GM23338 (cell line): Measurements from ENCODE around the gene SELENOF. TPM values are rescaled to one million over a fixed set of nuclear protein-coding genes. Genes with fewer than 3 reads are reported as not detected.

Source experiments
- ATAC-seq: fragments of 200-7000 bp; cut with Tn5 transposase; 3 replicates; pipeline ENCODE4 v1.9.1; 2020
- DNase-seq: peaks from one replicate; pipeline ENCODE4 v3.0.0-alpha.2; 2015; ENCODE audit warnings: low spot score
- H2AFZ ChIP-seq: fragments of 200-600 bp; sonication (generic); 2 replicates; pipeline ENCODE4 v1.8.0; 2016; ENCODE audit warnings: antibody characterized with exemption, mild to moderate bottlenecking, moderate library complexity
- H3F3A ChIP-seq: fragments of 200-600 bp; sonication (generic); replicated peaks from 2 replicates; pipeline ENCODE4 v1.8.0; 2017; ENCODE audit warnings: antibody characterized with exemption, mixed run types, low read depth
- H3K27ac ChIP-seq: fragments of 200-600 bp; sonication (generic); 2 replicates; pipeline ENCODE4 v1.6.1; 2016; ENCODE audit warnings: low read depth
- H3K27me3 ChIP-seq: fragments of 200-600 bp; sonication (generic); 2 replicates; pipeline ENCODE4 v1.8.0; 2016; ENCODE audit warnings: mild to moderate bottlenecking, mixed run types, moderate library complexity; ENCODE audit not compliant: insufficient read depth
- H3K36me3 ChIP-seq: fragments of 200-600 bp; sonication (generic); 2 replicates; pipeline ENCODE4 v1.8.0; 2016; ENCODE audit warnings: mild to moderate bottlenecking; ENCODE audit not compliant: insufficient read depth
- H3K4me1 ChIP-seq: fragments of 200-600 bp; sonication (generic); 2 replicates; pipeline ENCODE4 v1.8.0; 2016; ENCODE audit warnings: mild to moderate bottlenecking, moderate library complexity; ENCODE audit not compliant: insufficient read depth
- H3K4me2 ChIP-seq: fragments of 200-600 bp; sonication (generic); 2 replicates; pipeline ENCODE4 v1.7.1; 2017; ENCODE audit warnings: mixed run types
- H3K4me3 ChIP-seq: fragments of 200-600 bp; sonication (generic); 2 replicates; pipeline ENCODE4 v1.6.1; 2016; ENCODE audit warnings: mixed run types
- H3K79me2 ChIP-seq: fragments of 200-600 bp; sonication (generic); replicated peaks from 2 replicates; pipeline ENCODE4 v1.8.0; 2017; ENCODE audit warnings: mild to moderate bottlenecking; ENCODE audit not compliant: insufficient read depth
- H3K9me2 ChIP-seq: fragments of 200-600 bp; sonication (generic); 2 replicates; pipeline ENCODE4 v1.8.0; 2017; ENCODE audit not compliant: insufficient read depth
- H4K20me1 ChIP-seq: fragments of 200-600 bp; sonication (generic); replicated peaks from 2 replicates; pipeline ENCODE4 v1.8.0; 2017; ENCODE audit warnings: mild to moderate bottlenecking; ENCODE audit not compliant: insufficient read depth
- H3K27ac Mint-ChIP-seq: 2 replicates; pipeline ENCODE4 v1.8.0; 2020; ENCODE audit warnings: inconsistent platforms, mild to moderate bottlenecking, moderate library complexity, mixed read lengths
- H3K27me3 Mint-ChIP-seq: 3 replicates; pipeline ENCODE4 v1.8.0; 2022; ENCODE audit warnings: low read depth, mild to moderate bottlenecking, moderate library complexity, mixed read lengths, inconsistent platforms; ENCODE audit not compliant: insufficient read depth, poor library complexity
- H3K36me3 Mint-ChIP-seq: 3 replicates; pipeline ENCODE4 v1.8.0; 2021; ENCODE audit warnings: low read depth, mild to moderate bottlenecking, inconsistent platforms, moderate library complexity, mixed read lengths
- H3K4me1 Mint-ChIP-seq: 3 replicates; pipeline ENCODE4 v1.8.0; 2020; ENCODE audit warnings: mild to moderate bottlenecking, inconsistent platforms, mixed read lengths
- H3K4me3 Mint-ChIP-seq: 3 replicates; pipeline ENCODE4 v1.8.0; 2021; ENCODE audit warnings: moderate library complexity, mild to moderate bottlenecking, inconsistent platforms, mixed read lengths
- H3K9me3 Mint-ChIP-seq: 3 replicates; pipeline ENCODE4 v1.8.0; 2020; ENCODE audit warnings: moderate library complexity, mild to moderate bottlenecking, inconsistent platforms, mixed read lengths
- CREB1 ChIP-seq: fragments of 250-450 bp; sonication (Bioruptor Pico); IDR thresholded peaks from 2 replicates; pipeline ENCODE4 v1.5.0; 2020; ENCODE audit warnings: low read depth, mild to moderate bottlenecking, moderate library complexity
- EZH2 ChIP-seq: fragments of 200-600 bp; sonication (generic); IDR thresholded peaks from one replicate; pipeline ENCODE4 v1.8.0; 2017; ENCODE audit warnings: antibody characterized with exemption, mild to moderate bottlenecking, low read depth; ENCODE audit not compliant: unreplicated experiment
- JUNB ChIP-seq: IDR thresholded peaks from one replicate; pipeline ENCODE4 v1.6.1; 2016; ENCODE audit warnings: antibody characterized with exemption; ENCODE audit not compliant: unreplicated experiment
- NANOG ChIP-seq: IDR thresholded peaks from 2 replicates; pipeline ENCODE4 v1.6.1; 2016; ENCODE audit warnings: antibody characterized with exemption, borderline replicate concordance
- STAT1 ChIP-seq: IDR thresholded peaks from one replicate; pipeline ENCODE4 v1.6.1; 2016; ENCODE audit warnings: antibody characterized with exemption; ENCODE audit not compliant: unreplicated experiment
- ZNF331 ChIP-seq: fragments of 250-450 bp; sonication (Bioruptor Pico); IDR thresholded peaks from 2 replicates; pipeline ENCODE4 v1.5.0; 2020; ENCODE audit warnings: low read depth, mild to moderate bottlenecking, moderate library complexity
- polyA plus RNA-seq: library from polyadenylated mRNA; unstranded; fragments of >200 nt; fragmentation: Nextera tagmentation; extraction: Ambion mirVana; gene quantifications from 2 replicates; pipeline ENCODE4 v1.2.1, GENCODE V29; 2016
- total RNA-seq: library from RNA; depleted of rRNA; stranded (reverse); fragments of >200 nt; shearing (Covaris generic); gene quantifications from 2 replicates; pipeline ENCODE4 v1.2.3, GENCODE V29; 2014
- TF ChIP-seq, protein P1 (sequence below), 2 experiments: fragments of 200-600 bp in 1 of 2; sonication (generic) in 1 of 2; conservative IDR thresholded peaks; 2 replicates each; pipeline versions ENCODE4 v1.5.1 to v1.6.1; 2016 to 2017; ENCODE audit warnings: antibody characterized with exemption in 2 of 2, low read depth in 2 of 2, mild to moderate bottlenecking in 2 of 2, moderate library complexity in 1 of 2
- TF ChIP-seq, protein P2 (sequence below): fragments of 250-450 bp; sonication (Bioruptor Pico); IDR thresholded peaks from 2 replicates; pipeline ENCODE4 v1.5.0; 2020; ENCODE audit warnings: mild to moderate bottlenecking, moderate library complexity

Gene SELENOF
- total and polyA plus RNA-seq, 2 experiments from 2014 or later: 113 to 142 TPM

DNA sequence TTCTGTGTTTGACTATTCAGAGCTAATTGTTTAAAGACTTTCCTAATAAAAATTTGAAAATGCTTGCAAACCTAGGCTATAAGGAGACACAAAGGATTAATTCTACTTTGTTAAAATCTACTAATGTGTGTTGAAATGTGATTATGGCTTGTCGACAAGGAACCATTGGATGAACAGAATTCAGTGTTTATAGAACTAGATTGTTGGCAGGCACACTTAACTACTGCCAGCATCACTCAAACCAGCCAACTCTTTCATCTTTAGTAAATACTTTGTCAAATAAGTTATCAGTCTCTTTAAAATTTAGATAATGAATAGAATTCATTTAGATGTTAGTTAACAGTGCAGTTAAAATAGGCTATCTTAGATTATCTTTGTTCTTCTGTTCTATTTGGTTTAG lies 28.1 kb upstream of the SELENOF start:
- DNase-seq (no peak), ATAC-seq (no peak)
- Mint-ChIP-seq H3K27me3 (no peaks in the 10 kb centered on the region), H3K9me3 (no peaks in the 10 kb centered on the region), H3K4me1 (peaks cover 21% of the 10 kb centered on the region), H3K4me3 (no peak overlapping the region), H3K36me3 (no peaks in the 10 kb centered on the region), H3K27ac (no peak overlapping the region)
- no peaks in the 10 kb centered on the region for H3K27me3 ChIP-seq
- no peaks in the 10 kb centered on the region for H3F3A ChIP-seq
- no peak overlapping the region for H3K4me3 ChIP-seq
- no peak for TF ChIP-seq EZH2
- TF ChIP-seq JUNB: no peak
- no peak for TF ChIP-seq NANOG
- no peak for TF ChIP-seq CREB1
- no peak for TF ChIP-seq ZNF331 (CRISPR knock-in tag)
- TF ChIP-seq, protein P1, sequence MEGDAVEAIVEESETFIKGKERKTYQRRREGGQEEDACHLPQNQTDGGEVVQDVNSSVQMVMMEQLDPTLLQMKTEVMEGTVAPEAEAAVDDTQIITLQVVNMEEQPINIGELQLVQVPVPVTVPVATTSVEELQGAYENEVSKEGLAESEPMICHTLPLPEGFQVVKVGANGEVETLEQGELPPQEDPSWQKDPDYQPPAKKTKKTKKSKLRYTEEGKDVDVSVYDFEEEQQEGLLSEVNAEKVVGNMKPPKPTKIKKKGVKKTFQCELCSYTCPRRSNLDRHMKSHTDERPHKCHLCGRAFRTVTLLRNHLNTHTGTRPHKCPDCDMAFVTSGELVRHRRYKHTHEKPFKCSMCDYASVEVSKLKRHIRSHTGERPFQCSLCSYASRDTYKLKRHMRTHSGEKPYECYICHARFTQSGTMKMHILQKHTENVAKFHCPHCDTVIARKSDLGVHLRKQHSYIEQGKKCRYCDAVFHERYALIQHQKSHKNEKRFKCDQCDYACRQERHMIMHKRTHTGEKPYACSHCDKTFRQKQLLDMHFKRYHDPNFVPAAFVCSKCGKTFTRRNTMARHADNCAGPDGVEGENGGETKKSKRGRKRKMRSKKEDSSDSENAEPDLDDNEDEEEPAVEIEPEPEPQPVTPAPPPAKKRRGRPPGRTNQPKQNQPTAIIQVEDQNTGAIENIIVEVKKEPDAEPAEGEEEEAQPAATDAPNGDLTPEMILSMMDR (conservative IDR thresholded peaks at IDR 0.05; ENCODE audit: low read depth in 2 of 2): no peak
- no peak for TF ChIP-seq STAT1
- TF ChIP-seq, protein P2, sequence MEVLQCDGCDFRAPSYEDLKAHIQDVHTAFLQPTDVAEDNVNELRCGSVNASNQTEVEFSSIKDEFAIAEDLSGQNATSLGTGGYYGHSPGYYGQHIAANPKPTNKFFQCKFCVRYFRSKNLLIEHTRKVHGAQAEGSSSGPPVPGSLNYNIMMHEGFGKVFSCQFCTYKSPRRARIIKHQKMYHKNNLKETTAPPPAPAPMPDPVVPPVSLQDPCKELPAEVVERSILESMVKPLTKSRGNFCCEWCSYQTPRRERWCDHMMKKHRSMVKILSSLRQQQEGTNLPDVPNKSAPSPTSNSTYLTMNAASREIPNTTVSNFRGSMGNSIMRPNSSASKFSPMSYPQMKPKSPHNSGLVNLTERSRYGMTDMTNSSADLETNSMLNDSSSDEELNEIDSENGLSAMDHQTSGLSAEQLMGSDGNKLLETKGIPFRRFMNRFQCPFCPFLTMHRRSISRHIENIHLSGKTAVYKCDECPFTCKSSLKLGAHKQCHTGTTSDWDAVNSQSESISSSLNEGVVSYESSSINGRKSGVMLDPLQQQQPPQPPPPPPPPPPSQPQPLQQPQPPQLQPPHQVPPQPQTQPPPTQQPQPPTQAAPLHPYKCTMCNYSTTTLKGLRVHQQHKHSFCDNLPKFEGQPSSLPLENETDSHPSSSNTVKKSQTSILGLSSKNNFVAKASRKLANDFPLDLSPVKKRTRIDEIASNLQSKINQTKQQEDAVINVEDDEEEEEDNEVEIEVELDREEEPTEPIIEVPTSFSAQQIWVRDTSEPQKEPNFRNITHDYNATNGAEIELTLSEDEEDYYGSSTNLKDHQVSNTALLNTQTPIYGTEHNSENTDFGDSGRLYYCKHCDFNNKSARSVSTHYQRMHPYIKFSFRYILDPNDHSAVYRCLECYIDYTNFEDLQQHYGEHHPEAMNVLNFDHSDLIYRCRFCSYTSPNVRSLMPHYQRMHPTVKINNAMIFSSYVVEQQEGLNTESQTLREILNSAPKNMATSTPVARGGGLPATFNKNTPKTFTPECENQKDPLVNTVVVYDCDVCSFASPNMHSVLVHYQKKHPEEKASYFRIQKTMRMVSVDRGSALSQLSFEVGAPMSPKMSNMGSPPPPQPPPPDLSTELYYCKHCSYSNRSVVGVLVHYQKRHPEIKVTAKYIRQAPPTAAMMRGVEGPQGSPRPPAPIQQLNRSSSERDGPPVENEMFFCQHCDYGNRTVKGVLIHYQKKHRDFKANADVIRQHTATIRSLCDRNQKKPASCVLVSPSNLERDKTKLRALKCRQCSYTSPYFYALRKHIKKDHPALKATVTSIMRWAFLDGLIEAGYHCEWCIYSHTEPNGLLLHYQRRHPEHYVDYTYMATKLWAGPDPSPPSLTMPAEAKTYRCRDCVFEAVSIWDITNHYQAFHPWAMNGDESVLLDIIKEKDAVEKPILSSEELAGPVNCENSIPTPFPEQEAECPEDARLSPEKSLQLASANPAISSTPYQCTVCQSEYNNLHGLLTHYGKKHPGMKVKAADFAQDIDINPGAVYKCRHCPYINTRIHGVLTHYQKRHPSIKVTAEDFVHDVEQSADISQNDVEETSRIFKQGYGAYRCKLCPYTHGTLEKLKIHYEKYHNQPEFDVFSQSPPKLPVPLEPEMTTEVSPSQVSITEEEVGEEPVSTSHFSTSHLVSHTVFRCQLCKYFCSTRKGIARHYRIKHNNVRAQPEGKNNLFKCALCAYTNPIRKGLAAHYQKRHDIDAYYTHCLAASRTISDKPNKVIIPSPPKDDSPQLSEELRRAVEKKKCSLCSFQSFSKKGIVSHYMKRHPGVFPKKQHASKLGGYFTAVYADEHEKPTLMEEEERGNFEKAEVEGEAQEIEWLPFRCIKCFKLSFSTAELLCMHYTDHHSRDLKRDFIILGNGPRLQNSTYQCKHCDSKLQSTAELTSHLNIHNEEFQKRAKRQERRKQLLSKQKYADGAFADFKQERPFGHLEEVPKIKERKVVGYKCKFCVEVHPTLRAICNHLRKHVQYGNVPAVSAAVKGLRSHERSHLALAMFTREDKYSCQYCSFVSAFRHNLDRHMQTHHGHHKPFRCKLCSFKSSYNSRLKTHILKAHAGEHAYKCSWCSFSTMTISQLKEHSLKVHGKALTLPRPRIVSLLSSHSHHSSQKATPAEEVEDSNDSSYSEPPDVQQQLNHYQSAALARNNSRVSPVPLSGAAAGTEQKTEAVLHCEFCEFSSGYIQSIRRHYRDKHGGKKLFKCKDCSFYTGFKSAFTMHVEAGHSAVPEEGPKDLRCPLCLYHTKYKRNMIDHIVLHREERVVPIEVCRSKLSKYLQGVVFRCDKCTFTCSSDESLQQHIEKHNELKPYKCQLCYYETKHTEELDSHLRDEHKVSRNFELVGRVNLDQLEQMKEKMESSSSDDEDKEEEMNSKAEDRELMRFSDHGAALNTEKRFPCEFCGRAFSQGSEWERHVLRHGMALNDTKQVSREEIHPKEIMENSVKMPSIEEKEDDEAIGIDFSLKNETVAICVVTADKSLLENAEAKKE: no peak
- no peak overlapping the region for H2AFZ ChIP-seq
- no peaks in the 10 kb centered on the region for H3K36me3 ChIP-seq
- H3K4me1 ChIP-seq: peaks cover 26% of the 10 kb centered on the region
- H3K79me2 ChIP-seq: peaks cover 99% of the 10 kb centered on the region
- H3K27ac ChIP-seq: no peak overlapping the region
- peaks cover 3% of the 10 kb centered on the region; the same call in 1 of the 2 replicates for H4K20me1 ChIP-seq
- no peak overlapping the region for H3K4me2 ChIP-seq
- no peaks in the 10 kb centered on the region for H3K9me2 ChIP-seq
